Measurements from ENCODE around the gene AARS2.
A peak's percentile ranks its signal among the peaks of the same experiment; 100 is the strongest.

Gene AARS2

DNA sequence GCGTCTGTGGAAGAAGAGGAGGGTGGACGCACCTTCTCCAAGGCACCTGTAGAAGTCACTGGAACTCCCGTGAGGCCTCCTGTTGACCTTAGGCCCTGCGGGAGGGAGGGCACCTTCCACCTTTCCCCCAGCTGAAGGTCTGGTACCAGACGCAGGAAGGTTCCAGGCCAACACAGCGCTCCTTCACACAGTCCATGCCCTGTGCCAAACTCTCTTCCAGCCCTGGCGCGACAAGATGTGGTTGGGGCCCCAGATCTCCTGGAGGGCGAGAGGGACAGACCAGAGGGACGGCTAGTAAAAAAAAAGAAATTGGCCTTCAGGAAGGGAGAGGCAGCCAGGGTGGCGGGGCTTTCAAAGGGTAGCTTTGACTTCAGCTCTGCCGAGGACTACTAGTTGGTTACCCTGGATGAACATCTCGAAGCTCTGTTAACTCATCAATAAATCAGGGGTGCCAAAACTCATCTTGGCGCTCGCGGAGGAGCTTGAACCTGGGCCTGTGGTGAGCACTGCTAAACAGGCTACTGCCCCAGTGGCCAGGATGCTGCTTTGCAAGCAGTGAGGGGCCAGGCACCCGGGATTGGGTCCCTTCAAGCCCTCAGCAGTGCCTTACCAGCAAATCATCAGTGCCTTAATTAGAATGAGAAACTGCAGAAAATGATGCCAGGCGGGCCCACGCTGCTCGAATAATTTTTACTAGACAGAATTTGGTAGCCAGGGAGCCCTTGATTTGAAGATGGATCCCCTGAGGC, 14.9 kb downstream of the AARS2 start:
- peak; percentile 39 for DNase-seq

DNA sequence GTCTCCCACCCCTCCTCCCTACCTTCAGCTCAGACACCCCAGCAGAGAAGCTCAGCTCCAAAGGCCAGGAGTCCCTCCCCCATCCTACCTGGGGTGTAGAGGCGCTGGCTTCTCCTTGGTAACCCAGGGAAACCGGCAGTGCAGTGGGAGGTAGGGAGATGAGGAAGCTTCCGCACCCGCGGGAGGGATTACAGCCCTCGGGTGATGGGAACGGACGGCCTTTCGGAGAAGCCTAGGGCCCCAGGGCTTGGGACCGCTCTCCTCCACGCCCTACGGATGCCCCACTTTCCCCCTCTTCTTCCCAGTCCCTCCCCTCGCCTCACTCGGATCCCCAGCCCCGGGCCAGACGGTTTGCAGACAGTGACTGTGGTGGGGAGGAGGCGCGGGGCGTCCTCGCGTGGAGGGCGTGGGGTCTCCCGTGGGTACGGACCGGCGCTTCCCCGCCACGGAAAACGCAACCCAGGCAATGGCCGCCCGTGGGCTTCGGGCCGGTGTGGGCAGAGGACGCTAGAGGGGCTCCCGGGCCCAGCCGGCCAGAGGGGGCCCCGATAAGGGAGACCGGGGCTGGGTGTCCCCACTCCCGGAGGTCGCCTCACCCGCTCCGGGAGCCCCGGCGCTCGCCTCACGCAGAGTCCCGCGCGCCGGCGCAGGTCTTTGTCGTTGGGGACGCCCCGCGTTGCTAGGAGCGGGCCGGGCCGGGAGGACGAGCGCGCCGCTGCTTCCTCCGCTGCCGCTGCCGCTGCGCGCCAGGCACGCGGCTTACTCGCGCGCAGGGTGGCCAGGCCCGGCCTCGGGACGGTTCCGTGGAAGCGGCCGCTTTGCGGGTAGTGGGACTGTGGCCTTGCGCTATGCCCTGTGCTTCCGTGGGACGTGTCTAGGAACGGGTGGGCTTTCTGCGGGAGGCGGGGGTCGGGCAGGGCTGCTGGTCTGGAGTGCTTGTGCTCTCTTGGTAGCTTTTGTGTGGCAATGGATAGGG, 15.8 kb downstream of the AARS2 start:
- peak; percentile 85 for DNase-seq

DNA sequence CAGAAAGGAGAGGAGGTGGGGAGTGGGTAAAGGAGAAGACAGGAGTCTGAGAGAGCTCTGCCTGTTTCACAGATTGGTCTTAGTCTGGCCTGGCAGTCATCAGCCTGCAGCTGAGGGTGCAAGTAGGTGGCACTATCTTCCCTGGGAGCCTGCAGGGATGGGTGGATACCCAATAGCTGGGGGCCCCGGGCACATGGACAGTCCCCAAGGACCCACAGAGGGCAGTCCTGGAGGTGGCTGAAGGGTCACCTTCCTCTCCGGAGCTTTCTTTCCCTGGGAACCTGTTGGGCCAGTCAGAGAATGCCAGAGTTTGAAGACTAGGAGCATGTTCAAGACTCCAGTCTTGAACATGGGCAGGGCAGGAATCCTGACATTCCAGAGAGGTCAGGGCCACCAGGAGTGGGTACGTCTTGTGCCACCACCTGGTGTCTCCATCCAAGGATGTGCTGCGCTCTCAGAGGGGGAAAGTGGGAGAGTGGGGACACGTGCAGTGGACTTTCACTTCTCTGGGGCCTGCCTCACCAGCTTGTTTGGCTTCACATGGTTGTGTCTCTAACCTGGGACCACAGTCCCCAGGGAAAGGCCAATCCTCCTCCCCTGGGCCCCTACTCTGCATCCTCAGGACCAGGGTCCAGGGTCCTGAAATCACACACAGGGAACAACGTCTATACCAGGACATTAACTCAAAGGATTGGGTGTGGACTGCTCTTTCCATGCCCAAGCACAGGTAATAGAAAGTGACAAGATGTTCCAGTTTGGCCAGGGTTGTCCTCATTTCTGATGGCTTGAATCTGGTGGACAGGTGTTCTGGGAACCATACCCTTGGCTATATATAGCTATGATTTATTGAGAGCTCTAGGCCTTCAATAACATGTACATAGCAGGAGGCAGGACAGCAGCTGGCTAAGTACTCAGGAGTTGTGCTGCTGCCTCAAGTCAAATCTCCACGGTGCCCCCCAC, 18.0 kb downstream of the AARS2 start:
- DNase-seq: peak; percentile 59

DNA sequence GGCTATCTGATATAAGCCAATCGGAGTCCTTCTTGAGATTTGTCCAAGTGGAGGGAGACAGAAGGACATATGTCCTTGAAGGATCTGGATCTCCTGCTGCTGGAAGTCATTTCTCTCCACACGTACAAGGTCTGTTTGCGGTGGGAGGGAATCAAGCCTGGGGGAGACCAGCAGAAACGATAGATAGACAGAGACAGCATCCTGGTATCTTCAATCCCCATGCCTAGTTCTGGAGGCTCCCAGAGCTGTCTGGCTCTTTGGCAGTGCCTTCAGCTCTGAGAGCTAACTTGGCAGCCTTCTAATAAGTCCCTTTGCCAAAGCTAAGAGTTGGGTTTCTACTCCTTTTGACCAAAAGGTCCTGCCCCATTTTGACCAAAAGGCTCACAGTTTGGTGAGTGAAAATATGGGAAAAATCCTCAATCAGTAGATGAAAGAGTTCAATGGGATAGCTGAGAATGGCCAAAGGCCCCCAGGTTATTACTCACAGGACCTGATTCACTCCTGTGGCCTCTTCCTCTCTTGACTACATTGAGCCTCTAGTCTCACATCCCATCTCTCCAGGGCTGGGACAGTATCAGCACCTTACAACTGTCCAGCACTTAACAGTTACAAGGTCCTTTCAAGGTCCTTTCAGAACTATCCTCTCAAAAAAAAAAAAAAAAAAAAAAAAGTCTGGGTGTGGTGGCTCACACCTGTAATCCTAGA, 20.3 kb downstream of the AARS2 start:
- no peak for DNase-seq

DNA sequence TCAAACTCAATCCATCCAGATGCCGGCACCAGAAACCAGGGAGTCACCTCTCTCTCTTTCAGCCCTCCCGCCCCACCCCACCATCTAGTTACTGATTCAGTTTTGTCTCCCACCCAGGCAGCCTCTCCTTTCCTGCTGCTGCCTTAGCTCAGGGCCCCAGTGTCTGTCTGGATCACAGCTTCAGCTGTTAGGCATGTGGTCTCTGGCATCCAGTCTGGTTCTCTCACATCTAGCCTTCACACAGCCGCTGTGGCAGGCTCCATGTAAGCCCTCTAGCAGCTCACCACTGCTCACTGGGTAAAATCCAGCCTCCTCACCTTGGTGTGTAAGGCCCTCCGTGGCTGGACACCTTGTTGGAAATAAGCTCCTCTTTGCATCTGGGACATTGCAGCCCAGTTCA, 21.3 kb downstream of the AARS2 start:
- no peak for DNase-seq

DNA sequence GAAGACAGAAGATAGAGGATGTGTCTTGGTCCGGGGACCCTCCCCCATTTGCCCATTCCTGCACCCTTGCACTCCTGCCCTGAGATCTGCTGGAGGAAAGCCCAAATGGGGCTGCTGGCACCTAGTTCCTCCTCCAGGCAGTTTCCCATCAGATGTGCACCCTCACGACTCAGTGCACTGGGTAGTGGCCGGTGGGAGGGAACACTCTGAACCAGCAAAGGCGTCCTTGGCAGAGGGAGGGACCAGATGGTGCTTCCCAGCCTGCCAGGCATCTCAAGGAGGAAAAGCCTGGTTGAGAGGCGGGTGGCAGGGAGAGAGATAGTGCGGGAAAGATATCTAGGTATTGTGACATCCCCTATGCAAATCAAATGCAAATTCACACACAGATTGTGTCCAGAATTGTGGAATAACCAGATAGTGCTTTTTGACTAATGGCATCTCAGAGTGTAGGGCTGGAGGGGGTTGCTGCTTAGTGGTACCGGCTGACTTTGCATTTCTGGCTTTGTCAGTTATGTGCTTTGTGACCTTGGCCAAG, 23.4 kb downstream of the AARS2 start:
- DNase-seq: peak; percentile 77

DNA sequence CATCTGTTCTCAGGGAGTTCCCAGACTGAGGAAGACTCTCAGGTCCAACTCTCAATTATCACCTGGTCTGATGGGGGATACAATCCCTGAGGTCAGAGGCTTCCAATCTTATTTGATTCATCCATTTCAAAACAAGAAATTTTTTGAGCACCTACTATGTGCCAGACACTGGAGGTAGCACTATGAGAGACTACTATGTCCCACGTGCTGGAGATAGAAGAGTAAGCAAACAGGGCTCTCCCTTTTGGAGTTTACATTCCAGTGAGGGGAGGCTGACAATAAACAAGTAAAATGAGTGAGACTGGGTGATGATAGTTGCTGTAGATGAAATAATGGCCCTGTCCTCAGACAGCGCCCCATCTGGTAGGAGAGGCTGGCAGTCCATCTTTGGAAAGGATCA, 26.4 kb downstream of the AARS2 start:
- no peak for DNase-seq

DNA sequence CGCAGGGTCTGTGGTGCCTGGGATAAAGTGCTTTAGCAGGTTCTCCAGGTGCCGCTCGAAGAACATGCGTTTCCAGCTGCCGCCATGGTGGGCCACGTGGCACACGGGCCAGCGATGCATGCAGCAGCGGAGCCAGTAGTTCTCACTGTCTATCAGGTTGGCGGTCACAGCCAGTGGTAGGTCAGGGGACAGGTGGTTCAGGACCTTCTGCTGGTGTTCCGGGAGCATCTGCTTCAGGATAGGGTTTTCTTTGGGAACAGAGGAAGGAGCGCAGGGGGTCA, 26.9 kb downstream of the AARS2 start:
- DNase-seq: no peak

DNA sequence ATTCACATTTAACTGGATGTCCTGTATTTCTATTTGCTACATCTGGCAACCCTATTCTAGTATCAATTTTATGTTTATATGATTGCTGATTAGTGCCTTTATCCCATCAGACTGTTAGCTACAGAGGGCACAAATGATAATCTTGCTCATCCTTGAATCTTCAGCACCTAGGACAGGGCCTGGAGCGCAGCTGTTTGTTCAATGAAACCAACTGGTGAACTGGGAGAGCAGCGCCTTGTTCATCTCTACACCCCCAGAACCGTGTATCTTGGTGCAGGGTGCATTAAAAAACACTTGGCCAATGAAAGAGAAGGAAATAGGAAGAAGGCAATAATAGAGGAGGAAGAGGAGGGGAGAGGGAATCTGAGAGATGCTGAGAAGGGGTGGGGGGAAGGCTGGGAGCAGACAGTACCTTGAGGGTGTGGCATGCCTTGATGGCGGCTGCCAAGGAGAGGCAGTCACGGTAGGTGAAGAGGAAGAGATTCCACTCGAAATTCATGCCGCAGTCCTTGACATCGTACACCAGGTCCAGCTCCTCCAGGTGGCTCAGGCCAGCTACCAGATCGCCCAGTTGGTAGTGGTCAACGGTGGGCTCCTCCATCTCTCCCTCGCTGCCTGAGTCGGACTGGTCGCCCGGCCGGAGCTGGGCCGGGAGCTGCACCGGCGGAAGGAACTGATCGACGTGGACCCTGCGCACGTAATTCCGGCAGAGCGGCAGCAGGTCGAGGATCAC, 27.4 kb downstream of the AARS2 start:
- DNase-seq: no peak

DNA sequence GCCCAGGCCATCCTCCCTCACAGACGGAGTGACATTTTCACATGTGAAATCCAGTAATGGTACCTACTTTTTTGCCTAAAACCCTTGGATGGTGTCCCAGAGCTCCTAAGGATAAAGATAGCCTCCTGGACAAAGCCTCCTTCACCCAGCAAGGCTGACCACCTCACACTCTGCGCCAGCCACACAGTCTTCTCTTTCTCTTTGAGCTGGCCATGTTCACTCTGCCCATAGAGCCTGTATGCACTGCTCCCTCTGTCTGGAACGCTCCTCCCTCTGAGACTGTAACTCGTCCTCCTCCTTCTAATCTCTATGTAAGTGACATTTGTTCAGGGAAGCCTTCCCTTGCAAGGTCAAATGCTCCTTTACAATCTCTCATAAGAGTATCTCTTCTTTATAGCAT, 28.3 kb downstream of the AARS2 start:
- no peak for DNase-seq

DNA sequence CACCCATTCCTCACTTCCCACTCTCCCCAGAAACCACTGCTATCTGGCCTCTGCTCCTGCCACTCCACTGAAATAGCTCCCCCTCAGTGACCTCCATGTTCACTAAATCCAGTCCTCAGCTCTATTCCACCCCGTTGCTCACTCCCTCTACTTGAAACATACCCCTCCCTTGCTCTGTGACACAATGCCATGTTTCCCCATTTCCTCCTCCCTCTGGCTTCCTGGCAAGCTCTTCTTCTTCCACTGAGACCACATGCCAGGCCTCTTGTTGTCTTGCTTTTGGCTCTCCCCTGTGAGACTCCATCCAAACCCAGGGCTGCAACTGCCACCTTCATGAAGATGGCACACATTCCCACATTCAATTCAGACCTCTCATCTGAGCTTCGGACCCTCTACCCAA, 29.0 kb downstream of the AARS2 start:
- peak; percentile 48 for DNase-seq

DNA sequence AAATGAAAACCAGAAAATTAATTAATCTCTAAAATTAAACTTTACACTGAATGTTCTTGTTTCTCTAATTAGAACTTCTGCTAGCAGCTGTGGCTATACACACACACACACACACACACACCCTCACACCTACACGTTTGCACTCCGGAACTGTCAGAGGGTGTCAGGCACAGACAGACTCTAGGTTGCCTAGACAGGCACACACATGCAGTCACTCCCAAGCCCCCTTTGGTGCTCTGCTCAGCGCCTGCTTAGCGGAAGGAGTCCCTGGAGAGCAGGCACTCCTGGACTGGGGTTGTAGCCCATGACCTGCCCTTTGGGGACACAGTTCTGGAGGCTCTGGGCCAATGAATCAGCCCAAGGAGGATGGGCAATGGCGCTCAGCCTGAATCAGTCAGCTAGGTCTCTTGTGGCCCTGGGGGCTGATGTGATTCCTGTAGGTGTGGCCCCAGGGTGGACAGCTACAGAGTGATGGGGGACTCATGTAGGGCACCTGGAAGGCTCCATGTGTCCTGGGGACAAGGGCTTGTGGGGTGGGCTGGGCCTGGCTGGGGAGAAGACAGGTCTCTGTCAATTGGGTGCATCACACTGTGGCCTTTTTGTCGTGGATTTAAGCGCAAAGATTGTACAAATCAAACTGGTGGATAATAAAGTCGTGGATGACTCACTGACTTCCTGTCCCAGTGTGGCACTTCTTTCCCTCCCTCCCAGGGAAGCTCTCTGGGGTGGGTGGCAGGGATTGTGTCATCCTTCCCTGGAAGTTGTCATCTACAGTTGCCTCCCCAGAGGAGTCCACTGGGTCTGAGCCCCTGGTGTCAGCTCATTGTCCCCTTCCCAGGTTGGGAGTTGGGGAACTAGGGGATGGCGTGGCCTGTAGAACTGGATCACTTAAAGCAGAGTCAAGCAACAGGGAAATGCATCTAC, 34.1 kb downstream of the AARS2 start:
- DNase-seq: no peak

DNA sequence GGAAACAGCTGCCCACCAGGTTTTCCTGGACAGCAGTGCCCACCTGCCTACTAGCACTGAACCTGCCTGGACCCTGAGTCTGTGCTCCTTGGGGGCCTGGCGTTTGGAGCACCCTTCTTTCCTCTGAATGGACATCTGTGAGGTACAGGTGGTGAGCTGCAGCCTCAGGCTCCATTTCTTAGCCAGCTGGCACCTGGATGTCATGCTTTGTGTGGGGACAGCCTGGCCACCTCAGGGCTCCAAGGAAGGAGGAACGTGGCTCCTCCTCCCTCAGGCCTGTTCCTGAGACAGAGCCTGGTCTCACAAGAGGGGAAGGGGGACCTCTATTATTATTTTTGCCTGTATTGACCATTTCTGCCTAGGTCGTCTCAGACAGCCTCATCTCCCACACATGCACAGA, 34.8 kb downstream of the AARS2 start:
- DNase-seq: peak; percentile 16

DNA sequence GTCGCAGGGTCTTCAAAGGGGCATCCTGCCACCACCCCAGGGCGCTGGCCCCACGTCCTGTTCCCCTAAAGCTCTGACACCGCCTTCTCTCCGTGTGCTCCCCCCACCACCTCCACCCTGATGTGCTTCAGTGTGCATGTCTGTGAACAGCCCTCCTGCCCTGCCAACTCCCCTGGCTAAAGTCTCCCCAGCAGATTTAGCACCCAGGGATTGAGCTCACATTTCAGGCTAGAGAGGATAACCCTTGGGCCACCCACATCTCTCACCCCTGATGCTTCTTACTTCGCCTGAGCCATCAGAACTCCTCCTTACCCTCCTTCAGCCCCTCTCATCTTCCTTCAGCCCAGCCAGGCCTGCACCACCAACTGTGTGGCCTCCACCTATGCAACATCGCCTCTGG, 35.4 kb downstream of the AARS2 start:
- DNase-seq: no peak

DNA sequence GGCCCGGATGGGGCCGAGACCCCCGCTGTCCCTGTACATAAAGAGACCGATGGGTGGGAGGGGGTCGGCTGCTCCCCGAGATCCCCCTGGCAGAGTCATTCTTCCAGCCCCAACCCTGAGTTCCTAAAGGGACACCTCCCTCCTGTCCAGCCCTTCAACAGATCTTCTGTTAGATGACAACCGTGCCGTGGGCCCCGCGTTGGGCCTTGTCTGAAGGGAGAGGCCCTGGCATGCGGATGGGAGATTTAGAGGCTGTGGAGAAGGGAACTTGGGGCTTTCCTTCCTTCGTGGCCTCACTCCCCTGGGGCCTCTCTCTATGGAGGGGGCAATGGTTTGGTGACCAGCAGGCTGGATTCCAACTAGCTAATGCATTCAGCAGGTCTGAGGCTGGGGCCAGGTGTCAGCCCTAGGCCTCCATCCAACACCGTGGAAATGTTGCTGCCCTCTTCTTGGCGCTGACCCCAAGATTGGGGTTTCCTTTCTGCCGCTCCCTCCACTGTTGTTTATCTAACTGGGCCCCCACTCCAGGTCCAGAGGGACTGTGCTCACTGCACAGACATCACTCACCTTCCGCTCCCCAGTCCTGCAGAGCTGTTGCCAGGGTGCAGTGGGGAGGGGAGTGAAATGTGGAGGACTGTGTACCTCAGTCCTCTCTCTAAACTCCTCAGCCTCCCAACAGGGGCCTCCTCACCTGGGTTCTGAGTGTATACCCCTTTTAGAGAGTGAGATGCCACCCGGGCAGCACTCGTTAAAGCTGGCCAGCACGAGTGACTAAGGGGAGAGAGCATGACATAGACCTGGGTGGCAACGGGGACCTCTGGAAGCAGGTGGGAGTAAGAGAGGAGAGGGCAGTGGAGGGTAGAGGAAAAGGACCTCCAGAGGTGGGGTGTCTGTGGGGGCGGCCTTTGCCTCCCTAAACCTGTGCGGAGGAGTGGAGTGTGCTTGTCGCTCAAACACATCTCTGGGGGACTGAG, 36.2 kb downstream of the AARS2 start:
- DNase-seq: no peak

DNA sequence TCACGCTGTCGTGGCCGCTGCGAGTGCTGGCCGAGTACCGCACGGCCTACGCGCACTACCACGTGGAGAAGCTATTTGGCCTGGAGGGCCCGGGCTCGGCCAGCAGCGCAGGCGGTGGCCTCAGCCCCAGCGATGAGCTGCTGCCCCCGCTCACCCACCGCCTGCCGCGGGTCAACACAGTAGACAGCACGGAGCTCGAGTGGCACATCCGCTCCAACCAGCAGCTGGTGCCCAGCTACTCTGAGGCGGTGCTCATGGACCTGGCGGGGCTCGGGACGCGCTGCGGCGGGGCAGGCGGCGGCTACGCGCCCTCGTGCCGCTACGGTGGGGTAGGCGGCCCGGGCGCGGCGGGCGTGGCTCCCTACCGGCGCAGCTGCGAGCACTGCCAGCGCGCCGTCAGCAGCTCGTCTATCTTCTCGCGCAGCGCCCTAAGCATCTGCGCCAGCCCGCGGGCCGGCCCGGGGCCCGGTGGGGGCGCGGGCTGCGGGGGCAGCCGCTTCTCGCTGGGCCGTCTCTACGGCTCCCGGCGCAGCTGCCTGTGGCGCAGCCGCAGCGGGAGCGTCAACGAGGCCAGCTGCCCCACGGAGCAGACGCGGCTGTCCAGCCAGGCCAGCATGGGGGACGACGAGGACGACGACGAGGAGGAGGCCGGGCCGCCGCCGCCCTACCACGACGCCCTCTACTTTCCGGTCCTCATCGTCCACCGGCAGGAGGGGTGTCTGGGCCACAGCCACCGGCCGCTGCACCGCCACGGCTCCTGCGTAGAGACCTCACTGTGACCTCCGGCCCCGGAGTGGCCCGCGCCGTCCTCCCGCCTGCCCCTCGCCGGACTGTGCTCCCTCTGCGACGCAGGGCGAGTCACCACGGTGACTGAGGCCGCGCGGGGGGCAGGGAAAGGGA, 37.1 kb downstream of the AARS2 start:
- DNase-seq: no peak

DNA sequence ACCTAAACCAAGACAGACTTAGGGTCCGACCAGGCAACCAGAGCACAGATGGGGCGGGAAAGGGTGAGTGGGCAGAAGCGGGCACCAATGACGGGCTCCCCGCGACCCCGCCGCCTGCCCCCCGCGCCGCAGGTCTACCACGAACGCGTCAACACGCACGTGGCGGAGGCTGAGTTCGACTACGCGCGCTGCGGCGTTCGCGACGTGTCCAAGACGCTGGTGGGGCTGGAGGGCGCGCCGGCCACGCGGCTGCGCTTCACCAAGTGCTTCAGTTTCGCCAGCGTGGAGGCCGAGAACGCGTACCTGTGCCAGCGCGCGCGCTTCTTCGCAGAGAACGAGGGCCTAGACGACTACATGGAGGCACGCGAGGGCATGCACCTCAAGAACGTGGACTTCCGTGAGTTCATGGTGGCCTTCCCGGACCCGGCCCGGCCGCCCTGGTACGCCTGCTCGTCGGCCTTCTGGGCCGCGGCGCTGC, 37.8 kb downstream of the AARS2 start:
- DNase-seq: no peak

DNA sequence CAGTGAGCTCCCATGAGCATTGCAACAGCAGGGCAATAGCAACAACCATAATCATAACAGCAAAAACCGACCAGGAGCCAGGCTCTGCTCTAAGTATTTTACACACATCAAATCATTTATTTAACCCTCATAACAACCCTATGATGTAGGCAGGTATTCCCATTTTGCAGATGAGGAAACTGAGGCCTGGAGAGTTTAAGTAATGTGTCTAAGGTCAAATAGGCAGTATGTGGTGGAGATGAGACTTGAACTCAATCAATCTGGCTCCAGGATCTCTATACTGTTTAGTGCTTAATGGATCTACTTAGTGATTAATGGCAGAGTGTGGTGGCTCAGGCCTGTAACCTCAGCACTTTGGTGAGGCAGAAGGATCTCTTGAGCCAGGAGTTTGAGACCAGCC, 39.5 kb downstream of the AARS2 start:
- DNase-seq: no peak
